ENCODE data around the gene MED26.
A peak's percentile ranks its signal among the peaks of the same experiment; 100 is the strongest.

The MED26 gene

GRCh38 chr19:16612636-16613035, 15.4 kb downstream of the MED26 start:
- no peak for DNase-seq (ENCODE audit: low read depth)

DNA sequence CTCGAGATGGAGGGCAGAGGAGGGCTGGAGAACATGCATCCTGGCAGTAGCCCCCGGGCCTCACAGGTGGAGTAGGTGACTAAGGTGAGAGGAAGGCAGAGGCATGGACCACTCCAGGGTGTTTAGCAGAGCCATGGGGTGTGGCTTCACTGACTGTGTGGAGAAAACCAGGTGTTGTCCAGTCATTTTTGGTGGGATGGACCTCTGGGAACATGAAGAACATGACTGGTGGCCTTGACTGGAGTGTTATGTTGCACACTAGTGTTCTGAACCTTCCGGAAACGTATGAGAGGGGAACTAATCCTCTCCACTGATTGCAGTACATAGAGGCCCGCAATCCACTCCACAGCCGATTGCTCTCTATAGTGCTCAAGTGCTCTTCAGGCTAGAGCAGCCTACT, 16.9 kb downstream of the MED26 start:
- no peak for DNase-seq (ENCODE audit: low read depth)

GRCh38 chr19:16609511-16610200, 18.3 kb downstream of the MED26 start:
- no peak for DNase-seq (ENCODE audit: low read depth)

GRCh38 chr19:16608290-16608739, 19.7 kb downstream of the MED26 start:
- peak; percentile 83 for DNase-seq (ENCODE audit: low read depth)

GRCh38 chr19:16607819-16608218, 20.2 kb downstream of the MED26 start:
- no peak for DNase-seq (ENCODE audit: low read depth)

- no peak for DNase-seq (ENCODE audit: low read depth)
Observed at GRCh38 chr19:16605553-16605994, 22.4 kb downstream of the MED26 start.

DNA sequence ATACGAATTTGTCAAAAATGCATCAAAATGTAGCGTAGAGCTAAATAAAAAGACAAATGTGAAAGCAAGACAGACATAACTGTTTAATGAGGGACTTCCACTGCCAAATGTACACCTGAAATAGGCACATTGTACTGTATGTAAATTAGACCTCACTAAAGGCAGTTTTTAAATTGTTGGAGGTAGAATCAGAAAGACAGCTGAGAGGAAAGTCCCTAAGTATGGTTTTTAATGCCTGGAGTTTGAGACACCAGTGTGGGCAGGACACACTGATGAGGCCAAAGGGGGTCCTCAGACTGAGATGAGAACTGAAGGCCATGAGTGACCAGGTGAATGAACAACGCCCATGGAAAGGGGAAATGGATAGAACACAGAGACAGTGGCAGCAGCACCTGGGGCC, 22.9 kb downstream of the MED26 start:
- no peak for DNase-seq (ENCODE audit: low read depth)

GRCh38 chr19:16604615-16605014, 23.4 kb downstream of the MED26 start:
- no peak for DNase-seq (ENCODE audit: low read depth)

- no peak for DNase-seq (ENCODE audit: low read depth)
Observed at GRCh38 chr19:16603090-16603489, 24.9 kb downstream of the MED26 start.

DNA sequence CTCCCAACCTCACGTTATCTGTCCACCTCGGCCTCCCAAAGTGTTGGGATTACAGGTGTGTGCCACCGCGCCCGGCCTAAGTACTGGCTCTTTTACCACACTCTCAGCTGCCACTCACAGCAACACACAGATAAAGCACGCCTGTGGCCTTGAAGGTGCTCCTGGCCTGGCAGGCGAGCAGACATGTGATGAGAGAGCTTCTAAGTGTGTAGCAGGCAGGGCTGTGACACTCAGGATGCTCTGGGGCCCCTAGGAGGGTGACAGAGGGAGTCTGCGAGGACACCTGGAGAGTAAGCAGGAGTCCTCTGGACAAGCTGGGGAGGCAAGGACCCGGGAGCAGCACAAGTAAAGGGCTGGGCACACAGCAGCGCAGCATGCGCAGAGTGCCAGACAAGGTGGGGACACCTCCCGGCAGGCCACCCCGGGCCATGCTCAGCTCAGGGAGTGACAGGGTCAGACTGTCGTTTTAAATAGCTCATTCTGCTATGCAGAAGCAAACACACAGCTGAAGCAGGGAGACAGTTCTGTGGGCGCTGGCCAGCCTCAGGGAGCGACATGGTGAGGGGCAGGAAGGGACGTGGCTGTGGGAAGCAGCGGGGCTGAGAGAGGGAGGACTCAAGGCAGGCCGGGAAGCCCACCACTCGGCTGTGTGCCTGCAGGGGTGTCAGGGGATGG, 26.5 kb downstream of the MED26 start:
- no peak for DNase-seq (ENCODE audit: low read depth)

DNA sequence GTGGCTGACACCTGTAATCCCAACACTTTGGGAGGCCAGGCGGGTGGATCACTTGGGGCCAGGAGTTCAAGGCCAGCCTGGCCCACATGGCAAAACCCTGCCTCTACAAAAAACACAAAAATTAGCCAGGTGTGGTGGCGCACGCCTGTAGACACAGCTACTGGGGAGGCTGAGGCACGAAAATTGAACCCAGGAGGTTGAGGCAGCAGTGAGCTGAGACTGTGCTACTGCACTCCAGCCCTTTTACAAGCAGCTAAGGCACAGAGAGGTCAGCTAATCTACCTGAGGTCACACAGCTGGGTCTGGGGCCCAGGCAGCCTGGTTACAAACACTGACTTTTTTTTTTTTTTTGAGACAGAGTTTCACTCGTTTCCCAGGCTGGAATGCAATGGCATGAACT, 27.2 kb downstream of the MED26 start:
- DNase-seq (ENCODE audit: low read depth) = no peak

DNA sequence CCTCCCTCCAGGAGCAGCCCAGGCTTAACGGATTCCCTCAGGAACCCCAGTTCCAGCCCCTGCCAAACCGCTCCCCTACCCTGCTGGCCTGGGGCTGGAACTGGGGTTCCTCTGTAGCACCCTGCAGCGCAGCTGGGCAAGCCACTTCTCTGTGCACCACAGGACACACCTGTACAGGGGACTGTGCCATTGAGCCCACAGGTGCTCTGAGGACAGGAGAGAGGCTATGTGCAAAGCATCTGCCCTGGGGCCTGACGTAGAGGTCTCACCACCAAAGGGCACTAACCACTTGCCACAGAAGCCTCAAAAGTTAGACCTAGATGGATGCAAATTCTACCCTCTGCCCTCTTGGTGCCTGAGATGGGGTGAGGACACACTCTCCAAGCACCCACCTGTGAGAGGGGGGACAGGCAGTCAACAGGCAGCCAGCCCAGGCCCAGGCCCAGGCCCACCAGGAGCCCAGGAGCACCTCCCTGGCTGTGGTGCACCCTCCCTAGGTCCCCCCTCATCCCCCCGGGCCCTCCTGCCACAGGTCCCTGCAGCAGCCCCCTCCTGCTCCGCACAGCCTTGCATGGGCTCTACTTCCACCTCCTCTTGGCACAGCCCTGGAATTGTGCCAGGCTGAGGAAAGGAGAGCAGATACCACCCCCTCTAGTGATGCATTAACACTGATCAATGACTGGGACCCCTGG, 28.2 kb downstream of the MED26 start:
- no peak for DNase-seq (ENCODE audit: low read depth)

DNA sequence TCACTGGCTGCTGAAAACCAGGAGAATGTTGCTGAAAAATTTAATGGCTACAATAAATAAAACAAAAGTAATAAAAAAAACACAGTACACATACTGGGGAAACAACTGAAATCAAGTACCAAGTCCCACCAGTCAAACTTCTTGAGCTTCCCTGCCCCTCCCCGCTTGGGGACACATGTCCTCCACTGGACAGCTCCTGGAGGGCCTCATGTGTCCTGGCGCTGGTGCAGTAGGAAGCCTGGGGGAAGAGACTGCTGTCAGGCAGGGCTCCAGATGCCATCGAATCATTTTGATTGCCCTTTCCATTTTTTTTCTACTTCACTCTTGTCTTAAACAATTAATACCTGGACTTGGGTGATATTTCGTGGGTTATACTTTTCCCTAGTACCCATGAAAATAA, 29.2 kb downstream of the MED26 start:
- no peak for DNase-seq (ENCODE audit: low read depth)

DNA sequence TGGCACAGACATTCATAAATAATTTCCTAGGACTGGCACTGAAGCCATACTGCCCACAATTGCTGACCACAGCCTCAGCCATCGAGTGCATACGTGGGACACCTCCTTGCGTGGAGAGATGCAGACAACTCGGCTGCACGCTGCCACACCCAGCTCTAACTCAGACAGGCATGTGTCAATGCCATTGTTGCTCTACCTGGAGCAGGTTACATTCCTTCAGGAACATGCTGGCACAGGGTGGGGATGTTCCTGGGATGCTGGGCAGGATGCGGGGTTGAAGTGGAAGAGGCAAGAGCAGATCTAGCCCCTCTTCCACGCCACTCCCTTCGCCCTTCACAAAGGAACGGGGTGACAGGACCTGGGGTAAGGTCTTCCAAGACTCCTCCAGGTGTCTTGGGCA, 31.6 kb downstream of the MED26 start:
- no peak for DNase-seq (ENCODE audit: low read depth)

GRCh38 chr19:16595097-16595496, 32.9 kb downstream of the MED26 start:
- no peak for DNase-seq (ENCODE audit: low read depth)

- DNase-seq (ENCODE audit: low read depth) = no peak
Observed at GRCh38 chr19:16594681-16595091, 33.3 kb downstream of the MED26 start.

DNA sequence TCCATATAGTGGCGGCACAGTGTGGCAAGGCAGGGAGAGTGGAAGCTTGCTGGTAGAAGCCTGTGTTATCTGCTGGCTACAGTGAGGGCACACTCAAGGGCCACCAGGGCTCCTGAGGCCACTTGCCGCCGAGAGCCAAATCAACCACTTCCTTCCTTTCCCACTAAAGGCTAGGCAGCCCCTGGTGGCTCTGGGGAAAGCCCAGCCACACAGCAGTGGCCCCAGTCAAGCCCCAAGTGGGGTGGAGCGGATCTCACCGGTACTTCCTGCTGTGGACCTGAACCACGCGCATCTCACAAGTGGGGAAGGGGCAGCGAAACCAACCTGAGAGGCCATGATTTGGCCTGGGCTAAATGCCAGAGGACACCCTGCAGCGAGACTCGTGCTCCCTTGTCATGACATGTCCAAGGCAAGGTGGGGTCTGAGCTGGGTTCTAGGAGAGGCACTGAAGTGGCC, 33.8 kb downstream of the MED26 start:
- no peak for DNase-seq (ENCODE audit: low read depth)

DNA sequence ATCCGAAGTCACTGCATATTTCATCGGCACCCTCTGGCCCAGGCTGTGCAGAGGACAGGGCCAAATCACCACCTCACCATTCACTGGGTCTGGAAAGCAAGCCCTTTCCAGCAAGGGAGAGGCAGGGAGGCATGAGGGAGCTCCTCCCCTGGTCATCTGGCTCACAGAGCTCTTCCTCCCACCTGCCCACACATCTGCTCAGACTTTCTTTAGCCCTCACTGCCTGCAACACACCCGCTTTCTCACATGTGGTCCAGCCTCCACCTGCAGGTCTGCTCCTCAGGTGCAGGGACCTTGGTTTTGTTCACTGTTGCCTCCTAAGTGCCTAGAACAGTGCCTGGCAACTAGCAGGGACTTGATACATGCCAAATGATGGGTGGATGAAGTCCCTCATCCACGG, 34.8 kb downstream of the MED26 start:
- DNase-seq (ENCODE audit: low read depth) = no peak

DNA sequence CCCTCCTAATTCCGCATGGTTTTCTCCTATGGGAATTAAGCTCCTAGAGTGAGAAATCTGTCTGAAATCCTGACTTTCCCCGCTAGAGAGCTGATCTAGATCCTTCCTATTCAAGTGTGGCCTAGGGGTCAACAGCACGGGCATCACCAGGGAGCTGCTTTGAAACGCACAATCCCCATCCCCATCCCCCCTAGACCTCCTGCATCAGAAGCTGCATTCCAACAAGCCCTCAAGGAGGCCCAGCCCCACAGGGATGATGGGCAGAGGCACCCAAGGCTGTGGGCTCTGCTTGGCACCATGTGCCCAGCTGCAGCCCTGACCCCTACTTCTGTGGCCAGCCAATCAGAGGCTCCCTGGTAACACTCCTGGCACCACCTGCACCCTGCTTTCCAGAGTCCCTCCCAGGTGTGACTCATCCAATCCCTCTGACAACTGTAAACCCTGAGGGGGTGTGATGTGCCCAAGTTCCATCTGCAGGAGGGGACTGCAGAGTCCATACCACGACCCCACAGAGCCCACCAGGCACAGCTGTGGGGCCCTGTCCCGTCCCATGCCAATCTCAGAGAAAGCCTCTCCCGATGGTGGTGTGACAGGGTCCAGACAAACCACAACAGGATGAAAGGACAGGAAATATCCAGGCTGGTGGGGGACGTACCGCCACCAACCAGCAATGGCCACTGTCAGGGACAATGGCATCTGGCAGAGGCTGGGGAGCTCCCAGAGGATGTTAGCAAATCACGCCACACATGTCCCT, 36.0 kb downstream of the MED26 start:
- no peak for DNase-seq (ENCODE audit: low read depth)

- no peak for DNase-seq (ENCODE audit: low read depth)
Observed at GRCh38 chr19:16590876-16591802, 36.9 kb downstream of the MED26 start.

DNA sequence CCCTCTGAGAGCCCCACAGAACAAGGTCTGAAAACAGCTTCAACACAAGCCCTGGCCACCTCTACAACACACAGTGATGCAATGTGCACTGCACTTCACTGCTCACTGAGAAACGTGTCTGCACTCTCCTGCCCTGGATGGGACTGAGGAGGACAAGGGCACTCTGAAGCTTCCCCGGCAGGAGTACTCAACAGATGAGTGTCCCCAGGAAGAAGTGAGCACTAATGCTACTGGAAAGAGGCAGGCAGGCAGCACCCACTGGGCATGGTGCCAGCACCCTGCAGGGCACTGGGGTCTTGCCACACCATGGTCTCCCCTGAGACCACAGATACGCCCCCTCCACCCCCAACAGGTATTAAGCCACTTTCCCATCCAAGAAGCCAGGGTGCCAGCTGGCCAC, 38.1 kb downstream of the MED26 start:
- no peak for DNase-seq (ENCODE audit: low read depth)

Measured in stromal cell of bone marrow (primary cell).